ENCODE measurements around the gene FPGS. TPM values are rescaled to one million over a fixed set of nuclear protein-coding genes. Genes with fewer than 3 reads are reported as not detected.

The FPGS gene
- polyA plus RNA-seq, 3 donors, result 35.1 to 148 (median 52.1) TPM

DNA sequence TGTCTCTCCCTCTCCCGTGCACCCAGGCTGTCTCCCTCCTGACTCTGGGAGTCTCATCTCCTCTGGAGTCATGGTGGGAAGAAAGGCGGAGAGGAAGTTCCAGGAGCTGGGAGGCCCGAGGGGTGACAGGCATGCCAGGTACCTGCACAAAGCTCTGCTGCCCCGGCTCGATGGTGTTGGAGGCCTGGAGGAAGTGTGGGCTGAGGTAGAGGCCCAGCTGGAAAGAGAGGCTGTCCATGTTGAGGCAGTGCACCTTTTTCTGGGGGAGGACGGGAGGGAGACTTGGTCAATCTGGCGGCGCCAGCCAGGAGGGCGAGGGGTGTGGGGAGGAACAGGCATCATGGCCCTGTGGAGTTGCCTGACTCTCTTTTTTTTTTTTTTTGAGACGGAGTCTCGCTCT, 15.9 kb downstream of the FPGS start:
- 88 to 98% (median 90%) methylated on average over 9 of the region's 11 CpGs for WGBS, 3 donors
- H3K27ac ChIP-seq (ENCODE audit: low read depth, low read length), result no peak overlapping the region

DNA sequence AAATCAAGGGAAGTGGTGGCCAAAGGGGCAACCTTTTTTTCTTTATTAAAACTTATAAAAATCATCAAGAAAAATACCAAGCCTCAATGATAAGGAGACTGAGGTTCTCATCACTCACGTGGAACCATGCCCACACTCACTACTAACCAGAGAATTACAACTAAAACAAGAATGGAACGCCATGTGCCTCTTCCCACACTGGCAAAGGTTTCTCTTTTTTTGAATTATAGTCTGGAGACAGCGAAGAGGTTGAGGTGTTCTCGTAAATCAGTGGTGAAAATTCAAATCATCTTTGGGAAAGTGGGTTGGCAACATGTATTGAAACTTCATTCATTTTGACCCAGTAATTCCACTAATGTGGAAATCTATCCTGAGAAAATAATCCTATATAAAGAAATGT, 19.4 kb downstream of the FPGS start:
- WGBS, 3 donors, result 79 to 84% (median 83%) methylated on average over 4 of the region's 4 CpGs
- no peak overlapping the region for H3K27ac ChIP-seq (ENCODE audit: low read depth, low read length)

DNA sequence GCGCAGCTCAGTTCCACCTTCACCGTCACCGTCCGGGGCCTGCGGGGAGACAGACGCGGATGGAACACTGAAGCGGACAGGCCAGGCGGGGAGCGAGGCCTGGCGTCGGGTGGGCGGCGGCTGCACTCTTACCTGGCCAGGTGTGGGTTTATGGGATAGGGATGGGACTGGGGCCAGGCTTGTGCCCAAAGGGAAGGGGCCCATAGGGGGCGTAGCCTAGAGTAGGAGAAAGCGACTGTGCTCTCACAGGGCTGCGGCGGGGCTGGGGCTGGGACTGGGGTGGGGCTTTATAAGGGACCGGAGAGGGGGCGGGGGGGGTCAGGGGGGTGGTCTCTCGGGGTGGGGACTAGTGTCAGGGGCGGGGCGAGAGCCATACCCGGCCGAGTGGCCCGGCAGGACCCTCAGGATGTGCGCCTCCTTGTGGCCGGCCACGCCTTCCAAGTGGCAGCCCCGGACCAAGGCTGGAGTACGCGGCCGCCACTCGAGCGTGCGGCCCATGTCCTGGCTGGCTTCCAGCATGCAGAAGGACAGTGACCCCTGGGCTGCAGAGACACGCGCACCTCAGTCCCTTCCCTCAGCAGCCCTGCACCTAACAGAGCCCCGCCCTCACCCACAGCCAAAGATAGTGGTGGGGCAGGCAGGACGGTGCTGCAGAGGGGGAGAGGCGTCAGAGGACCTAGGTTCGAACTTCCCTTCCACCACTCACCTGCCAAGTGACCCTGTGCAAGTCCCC, 22.8 kb downstream of the FPGS start:
- WGBS, 3 donors, result 45 to 81% (median 71%) methylated on average over 28 to 42 of the region's 42 CpGs
- H3K27ac ChIP-seq (ENCODE audit: low read depth, low read length), result no peak overlapping the region

DNA sequence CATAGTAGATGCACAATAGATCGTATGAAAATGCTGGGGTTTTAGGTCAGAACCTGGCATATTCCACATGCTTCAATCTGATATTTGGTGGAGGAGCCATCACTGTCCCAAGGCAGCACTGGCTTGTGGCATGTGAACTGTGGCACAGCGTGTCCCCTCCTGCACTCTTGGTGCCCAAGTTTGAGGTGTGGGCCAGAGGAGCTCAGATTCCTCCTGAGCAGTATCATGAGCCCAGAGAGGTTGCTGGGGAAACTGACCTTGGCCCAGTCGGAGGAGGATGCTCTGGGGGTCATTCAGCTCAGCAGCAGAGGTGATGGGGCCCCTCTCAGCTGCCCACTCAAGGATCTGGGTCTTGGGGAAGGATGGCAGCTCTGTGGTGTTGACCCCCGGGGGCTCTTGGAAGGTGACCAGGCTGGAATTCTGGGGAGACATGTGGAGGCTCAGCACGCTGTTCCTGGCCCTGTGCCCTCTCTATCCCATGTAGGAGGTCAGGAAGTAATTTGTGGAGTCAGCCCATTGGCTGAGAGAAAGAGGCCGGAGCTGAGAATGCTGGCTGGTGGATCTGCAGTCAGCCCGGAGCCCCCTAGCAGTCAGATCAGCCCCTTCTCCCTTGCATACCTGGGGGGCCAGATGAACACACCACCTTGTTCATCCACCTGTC, 23.7 kb downstream of the FPGS start:
- peak overlapping the region; percentile 40 for H3K27ac ChIP-seq (ENCODE audit: low read depth, low read length)
- 57 to 66% (median 64%) methylated on average over 7 of the region's 7 CpGs for WGBS, 3 donors

DNA sequence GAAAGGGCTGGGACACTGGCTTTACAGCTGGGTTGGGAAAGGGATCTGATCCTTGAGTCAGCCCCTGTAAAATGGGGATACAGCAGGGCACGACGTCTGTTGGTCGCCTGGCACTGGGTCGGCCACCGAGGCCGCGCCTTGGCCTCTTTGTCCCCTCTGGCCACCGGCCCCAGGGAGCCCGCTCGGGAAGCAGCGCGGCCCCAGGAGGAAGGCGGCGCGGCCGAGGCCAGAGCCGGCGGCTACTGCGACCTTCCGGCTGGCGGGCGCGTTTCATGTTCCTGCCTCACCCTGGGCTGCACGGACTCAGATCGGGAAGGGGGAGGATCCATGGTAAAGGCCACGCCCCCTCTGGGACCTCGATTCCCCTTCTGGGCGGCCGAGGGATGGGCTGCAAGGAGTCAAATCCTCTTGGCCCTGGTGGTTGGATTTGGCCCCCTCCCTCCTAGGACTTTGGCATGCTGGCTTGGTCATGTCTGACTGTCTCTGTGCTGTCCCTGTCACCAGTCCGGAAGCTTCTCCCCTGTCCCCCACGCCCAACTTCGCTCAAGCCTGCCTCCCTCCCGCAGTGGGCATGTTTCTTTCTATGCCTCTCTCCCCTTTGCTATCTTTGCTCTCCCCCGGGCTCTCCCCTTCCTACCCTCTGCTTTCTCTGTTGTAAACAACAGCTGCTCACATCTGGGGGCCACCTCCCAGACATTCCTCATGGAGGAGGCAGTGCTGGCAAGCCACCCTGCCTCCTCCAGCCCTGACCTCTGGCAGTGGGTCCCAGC, 25.8 kb downstream of the FPGS start:
- WGBS, 3 donors, result 10 to 26% (median 12%) methylated on average over 33 to 34 of the region's 34 CpGs
- no peak overlapping the region for H3K27ac ChIP-seq (ENCODE audit: low read depth, low read length)

DNA sequence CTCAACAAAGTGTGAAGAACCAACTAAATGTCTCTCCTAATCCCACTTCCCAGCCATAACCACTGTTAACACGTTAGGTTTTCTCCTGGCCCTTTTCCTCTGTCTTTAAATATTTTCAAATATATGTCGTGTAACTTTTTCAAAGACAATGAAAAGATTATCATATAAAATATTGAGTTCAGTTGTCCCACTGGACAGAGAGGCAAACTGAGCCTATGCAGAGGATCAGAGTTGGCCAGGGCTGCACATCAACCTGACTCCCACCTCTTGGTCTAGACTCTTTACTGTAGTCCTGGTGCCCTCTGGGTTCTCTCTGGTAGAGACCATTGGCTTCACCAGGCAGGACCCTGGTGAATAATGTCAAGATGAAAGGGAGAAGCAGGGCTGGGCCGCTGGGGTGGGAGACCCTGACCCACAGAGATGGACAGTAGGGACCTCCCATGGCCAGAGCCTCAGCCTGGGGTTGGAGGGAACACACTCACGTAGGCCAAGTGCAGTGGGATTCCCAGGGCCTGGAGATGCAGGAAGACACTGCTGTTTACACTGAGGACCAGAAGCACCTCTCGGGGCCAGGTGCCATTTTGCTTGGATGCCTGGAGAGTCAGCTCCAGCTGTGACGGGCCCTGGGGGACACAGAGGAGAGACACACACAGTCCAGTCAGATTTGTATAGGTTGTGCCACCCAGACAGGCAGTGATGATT, 26.7 kb downstream of the FPGS start:
- no peak overlapping the region for H3K27ac ChIP-seq (ENCODE audit: low read depth, low read length)
- WGBS, 3 donors, result 75 to 89% (median 77%) methylated on average over 6 of the region's 6 CpGs

DNA sequence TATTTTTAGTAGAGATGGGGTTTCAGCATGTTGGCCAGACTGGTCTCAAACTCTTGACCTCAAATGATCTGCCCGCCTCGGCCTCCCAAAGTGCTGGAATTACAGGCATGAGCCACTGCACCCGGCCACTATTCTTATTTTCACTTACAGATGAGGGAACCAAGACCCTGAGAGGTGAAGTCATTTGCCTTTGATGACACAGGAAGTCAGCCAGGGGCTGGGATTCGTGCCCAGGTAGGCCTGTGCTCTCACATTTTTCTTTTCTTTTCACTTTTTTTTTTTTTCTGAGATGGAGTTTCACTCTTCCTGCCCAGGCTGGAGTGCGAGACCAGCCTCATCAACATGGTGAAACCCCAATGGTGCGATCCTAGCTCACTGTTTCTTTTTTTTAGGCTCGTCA, 29.6 kb downstream of the FPGS start:
- 61 to 71% (median 62%) methylated on average over 7 of the region's 7 CpGs for WGBS, 3 donors
- H3K27ac ChIP-seq (ENCODE audit: low read depth, low read length), result no peak overlapping the region

DNA sequence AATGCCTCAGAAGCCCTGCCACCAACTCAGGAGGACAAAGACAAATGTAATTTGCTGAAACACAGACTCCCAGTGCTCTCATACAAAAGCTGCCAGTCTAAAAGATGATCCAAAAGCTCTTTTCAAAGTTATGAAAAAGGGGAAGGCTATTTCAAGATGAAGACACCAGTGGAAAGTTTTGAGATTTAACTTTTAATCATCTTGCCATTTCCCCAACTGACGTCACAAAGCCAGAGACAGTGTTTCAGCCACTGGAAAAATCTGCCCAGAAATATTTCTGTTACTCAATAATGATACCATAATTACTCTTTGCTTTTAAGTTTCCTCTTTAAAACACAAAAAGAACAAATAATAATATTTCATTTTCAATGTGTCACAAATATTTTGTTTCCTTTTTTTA, 30.9 kb downstream of the FPGS start:
- no peak overlapping the region for H3K27ac ChIP-seq (ENCODE audit: low read depth, low read length)
- WGBS, 3 donors, result 5 to 29% (median 19%) methylated on average over 1 of the region's 1 CpG

DNA sequence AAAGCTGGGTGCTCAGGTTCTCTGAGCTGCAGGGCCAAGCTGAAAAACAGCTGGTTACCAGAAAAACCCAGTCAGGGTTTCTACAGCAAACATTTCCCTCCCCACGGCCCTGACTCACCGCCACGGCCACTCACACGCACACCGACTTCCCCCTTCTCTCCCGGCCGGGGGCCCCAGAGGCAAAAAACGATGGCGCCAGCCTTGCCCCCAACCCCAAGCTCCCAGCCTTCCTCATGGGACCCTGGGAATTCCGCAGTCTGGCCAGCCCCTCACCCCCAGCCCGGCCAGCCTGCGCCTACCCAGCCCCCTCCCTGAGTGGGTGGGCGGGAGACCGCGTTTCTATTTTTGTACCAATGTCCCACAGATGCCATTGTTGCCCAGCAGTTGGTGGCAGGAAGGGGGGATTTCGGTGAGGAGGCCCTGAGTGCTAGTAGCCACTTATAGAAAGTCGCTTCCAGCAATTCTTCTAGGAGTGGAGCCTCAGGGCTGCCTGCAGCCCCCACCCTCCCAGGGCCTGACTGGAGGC, 33.4 kb downstream of the FPGS start:
- H3K27ac ChIP-seq (ENCODE audit: low read depth, low read length), result peak overlapping the region; percentile 78
- 18 to 59% (median 27%) methylated on average over 17 of the region's 17 CpGs for WGBS, 3 donors

DNA sequence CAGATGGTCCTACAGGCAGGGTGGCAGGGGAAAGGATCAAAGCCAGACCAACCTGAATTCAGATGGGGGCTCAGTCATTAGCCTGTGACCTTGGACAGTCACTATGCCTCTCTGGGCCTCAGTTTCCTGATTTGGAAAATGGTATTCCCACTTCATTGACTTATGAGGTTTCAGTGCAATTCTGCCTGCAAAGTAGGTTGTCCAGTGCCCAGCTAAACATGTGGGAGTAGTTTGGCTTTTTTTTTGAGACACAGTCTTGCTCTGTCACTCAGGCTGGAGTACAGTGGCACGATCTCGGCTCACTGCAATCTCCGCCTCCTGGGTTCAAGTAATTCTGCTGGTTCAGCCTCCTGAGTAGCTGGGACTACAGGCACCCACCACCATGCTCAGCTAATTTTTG, 33.9 kb downstream of the FPGS start:
- WGBS, 3 donors, result 77 to 83% (median 82%) methylated on average over 3 of the region's 3 CpGs
- peak overlapping the region; percentile 78 for H3K27ac ChIP-seq (ENCODE audit: low read depth, low read length)

DNA sequence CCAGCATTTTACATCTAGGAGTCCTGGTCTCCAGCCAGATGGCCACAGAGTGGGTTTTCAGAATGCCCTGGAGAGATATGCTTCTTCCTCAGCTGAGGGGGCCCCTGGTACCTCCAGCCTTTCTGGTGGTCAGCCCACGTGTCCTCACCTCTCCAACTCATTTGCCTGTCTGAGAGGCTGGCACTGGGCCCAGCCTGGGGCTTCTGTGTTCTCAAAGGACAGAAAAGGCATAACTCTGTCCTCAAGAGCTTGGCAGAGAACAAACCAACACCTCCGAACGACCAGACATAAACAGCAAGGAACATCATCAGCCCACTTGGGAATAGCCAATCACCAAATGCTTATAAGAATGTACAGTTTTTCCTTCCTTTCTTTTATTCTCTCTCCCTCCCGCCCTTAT, 34.7 kb downstream of the FPGS start:
- no peak overlapping the region for H3K27ac ChIP-seq (ENCODE audit: low read depth, low read length)
- 61 to 86% (median 63%) methylated on average over 4 of the region's 4 CpGs for WGBS, 3 donors

DNA sequence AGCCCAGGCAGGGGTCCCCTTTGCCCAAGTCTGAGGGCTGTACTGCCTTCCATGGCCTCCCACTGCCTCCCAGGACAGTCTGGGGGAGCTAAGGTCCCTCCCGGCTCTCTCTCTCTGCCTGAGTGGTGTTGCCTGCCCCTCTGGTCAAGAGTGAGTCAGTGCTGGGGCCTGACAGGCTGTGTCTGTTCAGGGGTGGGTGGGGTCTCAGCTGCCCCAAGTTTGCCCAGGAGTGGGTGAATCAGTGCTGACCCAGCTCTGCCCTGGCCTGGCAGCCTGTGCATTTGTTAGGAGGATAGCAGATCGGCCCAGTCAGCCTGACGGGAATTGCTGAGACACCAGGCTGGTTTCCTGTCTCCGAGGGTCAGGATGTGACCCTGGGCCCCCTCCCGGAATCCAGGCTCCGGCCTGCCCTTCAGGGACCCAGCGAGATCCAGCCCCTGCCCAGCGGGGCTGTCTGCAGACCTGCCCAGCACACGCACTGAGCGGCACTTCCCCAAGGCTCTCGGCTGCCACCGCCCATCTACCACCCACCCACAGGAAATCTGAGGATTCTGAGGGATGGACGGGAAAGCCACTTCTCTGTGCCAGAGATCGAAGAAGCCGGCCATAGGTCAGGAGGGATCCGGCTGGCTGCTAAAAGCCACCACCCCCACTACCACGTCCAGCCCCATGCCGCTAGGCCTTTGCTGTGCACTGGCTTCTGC, 35.8 kb downstream of the FPGS start:
- peak overlapping the region; percentile 88 for H3K27ac ChIP-seq (ENCODE audit: low read depth, low read length)
- 13 to 69% (median 18%) methylated on average over 17 to 18 of the region's 18 CpGs for WGBS, 3 donors

DNA sequence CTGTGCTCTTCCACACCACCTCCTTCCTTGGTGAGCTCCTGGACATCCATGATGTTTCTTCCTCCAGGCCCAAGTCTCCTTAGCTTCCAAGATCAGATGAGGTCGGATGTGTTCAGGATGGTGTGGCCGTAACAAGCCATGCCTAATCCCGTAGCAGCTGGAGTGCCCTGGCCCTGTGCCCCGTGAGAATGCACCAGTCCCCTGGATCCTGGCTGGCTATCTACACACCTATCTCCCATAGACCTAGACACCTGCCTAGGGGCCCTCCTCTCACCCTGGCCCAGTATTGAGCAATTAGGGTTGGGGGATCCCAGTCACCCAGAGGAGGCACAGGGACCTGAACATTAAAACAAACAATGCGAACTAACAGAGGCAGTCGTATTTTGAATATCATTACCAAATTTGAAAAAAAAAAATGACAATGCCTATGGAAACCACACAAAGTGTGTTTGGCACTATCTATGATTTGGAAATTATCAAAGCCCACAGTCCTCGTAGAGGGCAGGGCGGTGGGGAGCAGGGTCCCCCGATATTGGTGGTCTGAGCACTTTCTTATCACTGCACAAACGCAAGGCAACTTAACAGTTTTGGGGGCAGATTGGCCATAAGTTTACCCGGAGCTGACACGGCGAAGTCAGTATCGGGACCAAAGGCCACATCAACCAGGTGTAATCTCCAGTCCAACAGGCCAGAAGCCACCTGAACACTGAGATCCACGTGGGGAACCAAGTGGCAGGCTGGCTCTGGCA, 38.6 kb downstream of the FPGS start:
- WGBS, 3 donors, result 81 to 86% (median 81%) methylated on average over 15 of the region's 15 CpGs
- no peak overlapping the region for H3K27ac ChIP-seq (ENCODE audit: low read depth, low read length)

DNA sequence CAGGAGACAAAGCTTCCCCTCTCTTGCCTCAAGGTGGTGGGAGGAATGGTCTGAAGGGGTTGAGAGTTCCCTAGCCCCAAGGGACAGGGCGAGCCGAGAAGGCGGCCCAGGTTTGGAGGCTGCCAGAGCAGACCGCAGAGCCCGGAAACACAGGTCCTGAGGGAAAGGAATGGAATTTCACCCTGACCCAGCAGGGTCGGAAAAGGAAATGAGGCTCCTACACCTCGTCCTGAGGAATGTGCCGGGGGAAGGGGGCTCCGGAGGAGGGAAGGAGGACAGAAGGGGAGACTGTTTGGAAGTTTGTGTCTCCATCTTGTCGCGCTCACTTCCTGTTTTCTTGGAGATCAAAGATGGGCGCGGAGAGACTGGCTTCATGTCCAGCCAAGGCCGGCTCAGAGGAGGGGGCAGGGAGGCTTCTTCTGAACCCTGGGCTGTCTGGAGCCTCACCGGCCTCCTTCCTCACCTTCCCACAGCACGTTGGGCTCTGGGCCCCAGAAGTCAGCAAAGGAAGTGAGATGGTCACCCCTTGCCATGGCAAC, 42.2 kb downstream of the FPGS start:
- 57 to 78% (median 57%) methylated on average over 16 of the region's 16 CpGs for WGBS, 3 donors
- peak overlapping the region; percentile 6 for H3K27ac ChIP-seq (ENCODE audit: low read depth, low read length)

DNA sequence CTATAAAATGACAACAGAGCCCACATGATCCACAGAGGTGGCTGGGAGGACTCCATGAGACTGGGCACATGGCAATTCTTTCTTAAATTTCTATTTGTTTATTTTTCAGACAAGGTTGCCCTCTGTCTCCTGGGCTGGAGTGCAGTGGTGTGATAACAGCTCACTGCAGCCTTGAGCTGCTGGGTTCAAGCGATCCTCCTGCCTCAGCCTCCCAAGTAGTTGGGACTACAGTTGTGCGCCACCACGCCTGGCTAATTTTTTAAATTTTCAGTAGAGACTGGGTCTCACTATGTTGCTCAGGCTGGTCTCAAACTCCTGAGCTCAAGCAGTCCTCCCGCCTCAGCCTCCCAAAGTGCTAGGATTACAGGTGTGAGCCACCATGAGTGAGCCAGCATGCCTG, 42.9 kb downstream of the FPGS start:
- WGBS, 3 donors, result 97 to 98% (median 97%) methylated on average over 4 of the region's 4 CpGs
- peak overlapping the region; percentile 0 for H3K27ac ChIP-seq (ENCODE audit: low read depth, low read length)

DNA sequence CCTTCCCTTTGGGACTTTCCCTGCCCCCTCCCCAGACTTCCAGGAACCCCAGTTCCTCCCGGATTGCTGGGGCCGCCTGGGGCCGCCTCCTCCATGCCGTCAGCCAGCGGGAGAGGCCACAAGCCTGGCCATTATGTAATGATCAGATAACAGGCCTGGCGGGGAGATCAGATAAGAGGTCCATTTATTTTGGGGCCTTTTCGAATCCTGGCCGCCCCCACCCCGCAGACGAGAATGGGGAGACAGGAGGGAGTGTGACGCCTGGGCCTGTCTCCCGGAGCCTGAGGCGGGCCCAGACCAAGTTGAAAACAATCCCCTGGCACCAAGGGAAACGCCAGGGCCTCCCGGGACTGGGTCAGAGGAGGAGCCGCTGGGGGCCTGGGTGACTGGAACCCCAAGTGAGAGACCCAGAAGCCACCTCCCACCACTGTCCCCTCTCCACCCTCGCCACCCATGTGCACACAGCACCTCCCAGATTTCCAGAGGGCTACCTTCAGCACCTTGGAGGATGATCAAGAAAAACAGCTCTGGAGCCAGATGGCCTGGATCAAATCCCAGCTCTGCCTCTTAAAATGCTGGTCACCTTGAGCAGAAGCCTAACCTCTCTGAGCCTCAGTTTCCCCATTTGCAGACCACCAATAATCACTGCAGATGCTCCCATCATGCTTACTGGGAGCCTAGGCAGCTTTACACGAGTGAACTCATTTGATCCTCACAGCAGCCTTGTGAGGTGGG, 43.9 kb downstream of the FPGS start:
- WGBS, 3 donors, result 36 to 54% (median 53%) methylated on average over 17 to 18 of the region's 18 CpGs
- H3K27ac ChIP-seq (ENCODE audit: low read depth, low read length), result peak overlapping the region; percentile 61

DNA sequence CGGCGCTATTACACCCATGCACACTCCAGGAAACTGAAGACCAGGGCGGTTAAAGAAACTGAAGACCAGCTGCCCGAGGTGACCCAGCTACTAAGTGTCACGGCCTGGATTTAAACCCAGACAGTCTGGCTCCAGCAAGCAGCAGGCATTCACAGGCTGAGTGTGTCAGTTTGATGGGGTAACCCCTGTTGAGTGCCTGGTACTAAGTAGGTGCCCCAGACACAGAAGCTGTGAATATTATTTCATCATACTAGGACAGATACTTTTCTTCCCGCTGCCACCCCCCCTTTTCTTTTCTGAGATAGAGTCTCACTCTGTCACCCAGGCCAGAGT, 44.5 kb downstream of the FPGS start:
- H3K27ac ChIP-seq (ENCODE audit: low read depth, low read length), result no peak overlapping the region
- WGBS, 3 donors, result 47 to 62% (median 54%) methylated on average over 6 of the region's 6 CpGs
